Measurements from ENCODE around the gene MT2A. TPM values are rescaled to one million over a fixed set of nuclear protein-coding genes. Genes with fewer than 3 reads are reported as not detected.

Gene MT2A
- total RNA-seq, 1 donor from 2014 or later, result 3,908 TPM

GRCh38 chr16:56594292-56594619, 14.1 kb upstream of the MT2A start:
- DNase-seq (ENCODE audit: low spot score) (no peak), ATAC-seq (no peak)

DNA sequence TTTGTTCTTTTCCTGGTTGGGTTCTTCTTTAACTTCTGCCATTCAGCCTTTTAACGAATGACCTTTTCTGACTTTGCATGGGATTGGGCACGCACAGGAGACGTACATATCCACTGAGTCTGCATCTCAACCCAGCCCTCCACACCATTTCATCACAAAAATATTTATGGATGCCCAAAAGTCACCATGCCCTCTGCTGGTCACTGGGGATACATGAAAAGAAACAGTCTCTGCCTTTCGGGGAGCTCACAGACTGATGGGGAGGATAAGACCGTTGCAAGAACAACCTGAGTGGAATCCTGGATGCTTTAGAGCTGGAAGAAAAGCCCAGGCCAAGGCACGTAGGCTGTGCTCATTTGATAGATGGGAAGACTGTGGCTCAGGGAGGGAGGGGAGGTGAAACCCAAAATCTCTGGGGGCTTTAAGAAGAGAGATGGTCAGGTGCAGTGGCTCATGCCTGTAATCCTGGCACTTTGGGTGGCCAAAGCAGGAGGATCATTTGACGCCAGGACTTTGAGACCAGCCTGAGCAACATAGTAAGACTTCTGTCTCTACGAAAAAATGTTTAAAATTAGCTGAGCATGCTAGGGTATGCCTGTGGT, 7.9 kb upstream of the MT2A start:
- peak; percentile 81 for ATAC-seq
- DNase-seq (ENCODE audit: low spot score), result no peak

- ATAC-seq, result no peak
- no peak for DNase-seq (ENCODE audit: low spot score)
Observed at GRCh38 chr16:56601325-56601724, 7.1 kb upstream of the MT2A start.

DNA sequence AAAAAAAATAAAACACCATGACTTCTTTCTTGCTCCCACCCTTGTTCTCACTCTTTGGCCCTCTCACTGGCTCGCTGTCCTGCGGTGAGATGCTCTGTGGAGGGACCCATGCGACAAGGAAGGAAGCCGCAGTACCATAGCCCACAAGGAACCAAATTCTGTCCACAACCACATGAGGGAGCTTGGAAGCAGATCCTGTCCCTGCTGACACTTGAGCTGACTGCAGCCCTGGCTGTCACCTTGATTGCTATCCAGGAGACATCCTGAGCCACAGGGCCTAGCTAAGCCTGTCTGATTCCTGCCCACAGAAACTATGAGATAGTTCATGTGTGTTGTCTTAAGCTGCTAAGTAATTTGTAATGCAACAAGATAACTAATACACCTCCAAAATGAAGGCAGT, 4.8 kb upstream of the MT2A start:
- DNase-seq (ENCODE audit: low spot score) (no peak), ATAC-seq (peak; percentile 14)

GRCh38 chr16:56604966-56605365, 3.4 kb upstream of the MT2A start:
- DNase-seq (ENCODE audit: low spot score) (no peak), ATAC-seq (no peak)

- ATAC-seq (no peak), DNase-seq (ENCODE audit: low spot score) (no peak)
Observed at GRCh38 chr16:56605475-56605874, 2.9 kb upstream of the MT2A start.

- DNase-seq (ENCODE audit: low spot score) (peak; percentile 65), ATAC-seq (no peak)
Observed at GRCh38 chr16:56606071-56606475, 2.3 kb upstream of the MT2A start.

DNA sequence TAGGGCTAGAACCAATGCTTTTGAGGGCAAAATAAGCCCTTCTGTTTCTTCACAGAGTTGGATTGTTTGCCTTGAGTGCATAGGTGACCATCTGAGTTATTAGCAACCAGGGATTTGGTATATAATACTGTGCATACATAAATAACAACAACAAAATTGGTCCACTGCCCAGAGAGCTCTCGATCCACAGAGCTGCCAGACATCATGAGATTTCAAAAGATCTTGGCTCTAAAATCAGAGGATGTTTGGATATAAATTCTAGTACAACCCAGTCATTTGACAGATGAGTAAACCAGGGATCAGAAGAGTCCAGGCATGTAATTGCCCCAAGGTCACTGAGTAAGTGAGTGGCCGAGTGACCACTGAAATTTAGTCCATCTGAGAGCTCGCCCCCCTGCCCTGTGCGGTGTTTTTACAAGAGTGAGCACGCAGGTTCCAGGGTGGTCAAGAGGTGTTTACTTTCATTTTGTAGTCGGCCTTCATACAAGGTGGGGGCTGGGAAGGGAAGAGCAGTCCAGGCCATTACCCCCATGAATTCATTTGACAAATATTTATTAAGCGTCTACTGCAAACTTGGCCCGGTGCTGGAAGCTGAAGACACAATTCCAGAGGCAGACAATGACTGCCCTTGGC, 1.8 kb upstream of the MT2A start:
- ATAC-seq (peak; percentile 3), DNase-seq (ENCODE audit: low spot score) (no peak)

DNA sequence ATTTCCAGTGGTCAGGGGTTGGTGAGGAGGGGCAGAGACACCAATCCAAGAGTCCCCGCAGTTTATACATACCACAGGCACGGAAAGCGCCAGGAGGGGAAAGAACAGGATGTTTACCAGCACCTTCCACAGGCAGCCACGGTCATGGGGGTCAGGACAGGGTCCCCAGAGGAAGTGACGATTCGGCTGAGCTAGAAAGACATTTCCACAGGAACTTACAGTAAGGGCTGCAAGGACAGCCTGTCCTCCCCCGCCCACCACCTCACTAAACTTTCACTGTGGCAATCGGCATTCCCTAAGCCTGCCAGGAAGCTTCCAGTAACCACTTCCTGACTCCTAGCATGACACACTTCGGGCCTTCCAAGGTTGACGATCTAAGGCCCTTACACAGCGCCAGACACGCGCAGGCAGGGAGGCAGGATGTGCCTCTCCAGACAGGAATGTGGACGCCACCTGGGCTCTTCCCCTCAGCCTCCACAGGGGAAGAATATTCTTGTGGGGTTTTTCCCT, 1.2 kb upstream of the MT2A start:
- peak; percentile 81 for DNase-seq (ENCODE audit: low spot score)
- ATAC-seq, result peak; percentile 4

- DNase-seq (ENCODE audit: low spot score) (no peak), ATAC-seq (no peak)
Observed at GRCh38 chr16:56607675-56608042, 725 bp upstream of the MT2A start.

- DNase-seq (ENCODE audit: low spot score) (no peak), ATAC-seq (peak; percentile 1)
Observed at GRCh38 chr16:56608876-56609462, 585 bp downstream of the MT2A start.

DNA sequence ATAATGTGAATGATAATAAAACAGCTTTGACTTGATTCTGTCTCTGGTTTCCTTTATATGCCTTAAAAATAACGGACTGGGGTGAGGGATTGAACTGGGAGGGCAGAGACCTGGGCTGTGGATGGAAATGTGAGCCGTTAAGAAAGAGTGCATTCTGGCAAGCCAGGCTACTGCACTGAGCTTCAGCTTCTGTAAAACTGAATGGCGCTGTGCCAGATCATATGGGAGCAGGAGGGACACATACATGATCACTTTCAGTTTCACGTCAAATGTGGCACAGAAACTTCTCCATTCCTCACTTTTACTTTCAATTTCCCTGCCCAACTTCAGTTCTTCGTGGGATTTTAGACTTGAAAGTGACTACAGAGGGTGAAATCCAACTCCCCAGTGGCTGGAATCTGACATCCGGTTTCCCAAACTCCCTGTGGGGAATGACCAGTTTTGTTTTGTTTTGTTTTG, 1.1 kb downstream of the MT2A start:
- DNase-seq (ENCODE audit: low spot score), result peak; percentile 81
- peak; percentile 9 for ATAC-seq

GRCh38 chr16:56610017-56610608, 1.7 kb downstream of the MT2A start:
- DNase-seq (ENCODE audit: low spot score), result peak; percentile 79
- peak; percentile 24 for ATAC-seq

- DNase-seq (ENCODE audit: low spot score), result peak; percentile 59
- peak; percentile 3 for ATAC-seq
Observed at GRCh38 chr16:56610609-56611111, 2.3 kb downstream of the MT2A start.

- ATAC-seq, result peak; percentile 45
- peak; percentile 96 for DNase-seq (ENCODE audit: low spot score)
Observed at GRCh38 chr16:56611281-56611833, 3.0 kb downstream of the MT2A start.

DNA sequence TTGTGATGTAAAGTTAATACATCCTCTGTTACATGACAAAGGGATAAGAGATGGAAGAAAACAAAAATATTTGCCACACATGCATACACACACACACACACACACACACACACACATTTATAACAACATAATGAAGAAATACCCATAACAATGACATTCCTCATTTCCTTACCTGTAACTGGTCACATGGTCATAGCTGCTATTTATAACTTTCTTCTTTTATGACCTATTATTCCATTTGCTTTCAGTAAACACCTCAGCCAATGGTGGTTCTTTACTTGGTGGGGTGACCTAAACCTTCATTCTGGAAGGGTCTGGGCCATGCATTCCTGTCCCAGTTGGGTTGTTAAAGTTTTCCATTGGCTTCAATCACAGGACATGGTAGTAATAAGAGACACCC, 5.3 kb downstream of the MT2A start:
- DNase-seq (ENCODE audit: low spot score) (no peak), ATAC-seq (no peak)

- ATAC-seq (no peak), DNase-seq (ENCODE audit: low spot score) (no peak)
Observed at GRCh38 chr16:56614549-56614991, 6.2 kb downstream of the MT2A start.

GRCh38 chr16:56615353-56615752, 7.0 kb downstream of the MT2A start:
- ATAC-seq, result no peak
- DNase-seq (ENCODE audit: low spot score), result no peak

- DNase-seq (ENCODE audit: low spot score) (no peak), ATAC-seq (peak; percentile 51)
Observed at GRCh38 chr16:56616608-56617211, 8.3 kb downstream of the MT2A start.

DNA sequence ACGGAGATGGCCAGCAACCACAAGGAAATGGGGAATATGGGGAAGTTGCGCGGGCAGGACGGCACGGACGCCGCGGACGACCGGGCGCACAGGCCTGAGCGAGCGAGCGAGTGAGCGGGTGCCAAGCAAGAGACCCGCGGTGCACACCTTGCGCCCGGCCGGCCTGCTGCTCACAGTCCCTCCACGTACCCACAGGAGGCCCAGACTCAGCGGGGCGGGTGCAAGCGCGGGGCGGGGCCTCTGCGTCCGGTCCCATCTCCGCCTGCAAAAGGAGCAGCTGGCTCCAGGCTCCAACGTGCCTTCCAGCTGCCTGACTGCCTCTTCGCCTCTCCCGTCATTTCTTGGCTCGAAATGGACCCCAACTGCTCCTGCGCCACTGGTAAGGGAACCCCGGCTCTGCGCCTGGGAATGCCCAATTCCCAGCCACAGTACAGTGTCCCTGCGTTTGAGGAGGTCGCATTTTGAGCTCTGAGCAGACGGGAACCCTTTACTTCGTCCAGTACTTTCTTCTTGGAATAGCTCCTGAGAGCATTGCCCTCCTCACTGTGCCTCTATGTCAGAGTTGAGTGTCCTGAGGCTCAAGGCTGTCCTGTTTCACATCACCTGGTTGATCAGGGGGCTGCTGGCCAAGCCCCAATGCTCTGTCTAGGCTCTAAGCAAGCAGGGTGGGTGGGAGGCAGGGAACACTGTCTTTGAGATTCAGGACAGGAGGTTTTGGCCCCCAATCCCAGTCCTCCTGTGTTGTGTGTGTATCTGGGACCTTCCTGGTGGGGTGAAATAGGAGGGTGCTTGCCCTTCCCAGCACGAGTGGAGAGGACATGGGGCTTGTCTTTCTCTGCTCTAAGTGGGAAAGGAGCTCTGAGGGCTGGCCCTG, 9.1 kb downstream of the MT2A start:
- ATAC-seq, result peak; percentile 97
- DNase-seq (ENCODE audit: low spot score), result peak; percentile 95

Measured in left lobe of liver (tissue), 2 donors.